Parathyroid adenoma (tissue), 2 donors: Measurements from ENCODE around the gene DTHD1.

ENCODE experiments used
- H2AFZ ChIP-seq: fragments of 300-600 bp; sonication (generic); one replicate; pipeline ENCODE4 v1.7.0; 2017; ENCODE audit warnings: antibody characterized with exemption, mild to moderate bottlenecking
- H3K27ac ChIP-seq: fragments of 300-600 bp; sonication (generic); one replicate; pipeline ENCODE4 v1.7.0; 2017
- H3K27me3 ChIP-seq: fragments of 300-600 bp; sonication (generic); one replicate; pipeline ENCODE4 v1.7.0; 2017; ENCODE audit warnings: low read length; ENCODE audit not compliant: control insufficient read depth, insufficient read depth
- H3K36me3 ChIP-seq: fragments of 300-600 bp; sonication (generic); one replicate; pipeline ENCODE4 v1.7.0; 2017; ENCODE audit warnings: low read length; ENCODE audit not compliant: control insufficient read depth, insufficient read depth
- H3K4me1 ChIP-seq: fragments of 300-600 bp; sonication (generic); one replicate; pipeline ENCODE4 v1.7.0; 2017; ENCODE audit warnings: control low read depth
- H3K4me2 ChIP-seq: fragments of 300-600 bp; sonication (generic); one replicate; pipeline ENCODE4 v1.7.0; 2017; ENCODE audit warnings: low read length
- H3K4me3 ChIP-seq: fragments of 300-600 bp; sonication (generic); one replicate; pipeline ENCODE4 v1.7.0; 2017; ENCODE audit warnings: low read depth, low read length
- H3K79me2 ChIP-seq: fragments of 300-600 bp; sonication (generic); one replicate; pipeline ENCODE4 v1.7.0; 2017; ENCODE audit warnings: control low read depth
- H3K9ac ChIP-seq: fragments of 300-600 bp; sonication (generic); one replicate; pipeline ENCODE4 v1.7.0; 2017; ENCODE audit warnings: mild to moderate bottlenecking
- H3K9me3 ChIP-seq: fragments of 300-600 bp; sonication (generic); one replicate; pipeline ENCODE4 v1.7.0; 2017; ENCODE audit warnings: low read length; ENCODE audit not compliant: control insufficient read depth
- TF ChIP-seq, protein P1 (sequence below): fragments of 300-600 bp; sonication (generic); IDR thresholded peaks from one replicate; pipeline ENCODE4 v1.7.0; 2017; ENCODE audit warnings: antibody characterized with exemption, mild to moderate bottlenecking
- donor health status: primary hyperparathyroidism.

The DTHD1 gene

DNA sequence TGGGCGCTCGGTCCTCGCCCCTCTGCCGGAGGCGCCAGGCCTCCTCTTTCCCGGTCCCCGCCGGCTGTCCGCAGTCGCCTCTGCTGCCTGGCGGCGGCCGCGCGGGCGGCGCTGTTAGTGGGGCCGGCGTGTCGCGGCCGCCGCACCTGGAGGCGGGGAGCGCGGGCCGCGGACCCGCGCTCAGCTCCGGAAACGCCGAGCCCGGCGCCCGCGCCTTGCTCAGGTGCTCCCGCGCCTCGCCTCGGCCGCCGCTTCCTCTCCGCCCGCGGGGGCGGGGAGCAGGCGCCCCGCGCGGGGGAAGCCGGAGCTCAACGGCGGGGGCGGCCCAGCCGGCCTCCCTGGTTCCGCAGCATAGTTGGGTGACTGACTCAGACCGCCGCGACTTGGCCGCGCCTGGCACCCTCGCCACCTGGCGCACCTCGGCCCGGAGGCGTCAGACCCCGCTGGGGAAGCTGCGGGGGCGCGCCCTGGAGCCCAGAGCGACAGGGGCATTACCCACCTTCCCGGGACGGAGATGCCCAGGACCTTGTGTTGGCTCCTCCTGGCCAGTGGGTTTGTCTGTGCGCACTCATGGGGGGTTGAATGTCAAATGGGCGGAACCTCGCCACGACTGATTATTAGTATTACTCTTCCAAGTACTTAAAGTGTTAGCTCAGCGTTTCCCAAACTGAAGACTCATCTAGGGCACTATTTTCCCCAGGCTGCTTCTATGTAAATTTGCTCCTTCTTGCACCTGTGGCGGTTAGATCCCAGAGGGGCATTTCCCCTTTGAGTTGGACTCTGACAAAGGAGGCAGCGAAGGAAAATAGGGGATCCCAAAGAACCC is 36.9 kb upstream of the DTHD1 start, which contains the start of gene ARAP2:
Gene ARAP2 (minus strand): TSS at position 258 of the 826 bp plus-strand sequence. CDS start 15,028 bp downstream, outside the sequence.
- Histone ChIP-seq H3K27me3 (no peaks in the 10 kb centered on the region), H3K36me3 (no peaks in the 10 kb centered on the region), H3K4me3 (peak within 1 kb of the TSS; percentile 78), H3K4me1 (no peaks in the 10 kb centered on the region), H3K27ac (peak within 1 kb of the TSS; percentile 81), H3K79me2 (no peaks in the 10 kb centered on the region), H3K4me2 (peak within 1 kb of the TSS; percentile 92), H2AFZ (peak within 1 kb of the TSS; percentile 91), H3K9me3 (no peaks in the 10 kb centered on the region), H3K9ac (peak within 1 kb of the TSS; percentile 46)
- TF ChIP-seq, protein P1, sequence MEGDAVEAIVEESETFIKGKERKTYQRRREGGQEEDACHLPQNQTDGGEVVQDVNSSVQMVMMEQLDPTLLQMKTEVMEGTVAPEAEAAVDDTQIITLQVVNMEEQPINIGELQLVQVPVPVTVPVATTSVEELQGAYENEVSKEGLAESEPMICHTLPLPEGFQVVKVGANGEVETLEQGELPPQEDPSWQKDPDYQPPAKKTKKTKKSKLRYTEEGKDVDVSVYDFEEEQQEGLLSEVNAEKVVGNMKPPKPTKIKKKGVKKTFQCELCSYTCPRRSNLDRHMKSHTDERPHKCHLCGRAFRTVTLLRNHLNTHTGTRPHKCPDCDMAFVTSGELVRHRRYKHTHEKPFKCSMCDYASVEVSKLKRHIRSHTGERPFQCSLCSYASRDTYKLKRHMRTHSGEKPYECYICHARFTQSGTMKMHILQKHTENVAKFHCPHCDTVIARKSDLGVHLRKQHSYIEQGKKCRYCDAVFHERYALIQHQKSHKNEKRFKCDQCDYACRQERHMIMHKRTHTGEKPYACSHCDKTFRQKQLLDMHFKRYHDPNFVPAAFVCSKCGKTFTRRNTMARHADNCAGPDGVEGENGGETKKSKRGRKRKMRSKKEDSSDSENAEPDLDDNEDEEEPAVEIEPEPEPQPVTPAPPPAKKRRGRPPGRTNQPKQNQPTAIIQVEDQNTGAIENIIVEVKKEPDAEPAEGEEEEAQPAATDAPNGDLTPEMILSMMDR: no peak

DNA sequence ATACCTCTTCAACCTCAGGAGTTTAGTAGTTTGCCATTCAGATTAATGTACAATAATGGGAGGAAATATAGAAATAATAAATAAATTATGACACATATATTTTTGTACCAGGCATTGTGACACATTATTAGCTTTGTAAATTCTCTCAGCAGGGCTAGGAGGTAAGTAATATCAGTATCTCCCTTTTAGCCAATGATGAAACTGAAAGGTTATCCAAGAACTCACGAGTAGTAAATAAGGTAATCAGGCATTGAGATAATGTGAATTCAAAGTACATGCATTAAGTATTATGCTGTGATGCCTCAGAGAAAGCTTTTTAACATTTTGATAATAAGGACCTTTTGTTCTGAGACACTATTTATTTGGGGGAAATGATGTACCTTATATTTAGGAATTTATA is 31.8 kb upstream of the DTHD1 start:
- Histone ChIP-seq H3K27me3 (no peaks in the 10 kb centered on the region), H3K4me2 (no peak overlapping the region), H3K79me2 (no peaks in the 10 kb centered on the region), H3K9ac (no peak overlapping the region), H3K4me1 (no peaks in the 10 kb centered on the region), H2AFZ (no peak overlapping the region), H3K36me3 (no peaks in the 10 kb centered on the region), H3K27ac (no peak overlapping the region), H3K4me3 (no peak overlapping the region), H3K9me3 (no peaks in the 10 kb centered on the region)
- TF ChIP-seq, protein P1: no peak

DNA sequence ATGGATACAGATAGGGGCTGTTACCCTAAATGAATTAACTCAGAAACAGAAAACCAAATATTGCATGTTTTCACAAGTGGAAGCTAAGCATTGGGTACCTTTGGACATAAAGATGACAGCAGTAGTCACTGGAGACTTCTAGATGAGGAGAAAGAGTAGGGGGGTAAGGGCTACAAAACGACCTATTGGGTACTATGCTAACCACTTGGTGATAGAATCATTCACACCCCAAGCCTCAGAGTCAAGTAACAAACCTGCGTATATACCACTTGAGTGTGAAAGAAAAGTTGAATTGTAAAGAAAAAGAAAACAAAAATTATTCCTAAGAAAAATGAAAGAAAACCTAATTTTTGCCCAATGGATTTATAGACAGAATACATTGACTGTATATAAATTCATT is 29.4 kb upstream of the DTHD1 start:
- H3K9ac ChIP-seq: no peak overlapping the region
- no peak overlapping the region for H3K4me2 ChIP-seq
- no peak overlapping the region for H3K4me3 ChIP-seq
- H3K27me3 ChIP-seq: no peaks in the 10 kb centered on the region
- TF ChIP-seq, protein P1: no peak
- H2AFZ ChIP-seq: no peak overlapping the region
- H3K9me3 ChIP-seq: no peaks in the 10 kb centered on the region
- H3K36me3 ChIP-seq: no peaks in the 10 kb centered on the region
- H3K4me1 ChIP-seq: no peaks in the 10 kb centered on the region
- no peak overlapping the region for H3K27ac ChIP-seq
- H3K79me2 ChIP-seq: no peaks in the 10 kb centered on the region

DNA sequence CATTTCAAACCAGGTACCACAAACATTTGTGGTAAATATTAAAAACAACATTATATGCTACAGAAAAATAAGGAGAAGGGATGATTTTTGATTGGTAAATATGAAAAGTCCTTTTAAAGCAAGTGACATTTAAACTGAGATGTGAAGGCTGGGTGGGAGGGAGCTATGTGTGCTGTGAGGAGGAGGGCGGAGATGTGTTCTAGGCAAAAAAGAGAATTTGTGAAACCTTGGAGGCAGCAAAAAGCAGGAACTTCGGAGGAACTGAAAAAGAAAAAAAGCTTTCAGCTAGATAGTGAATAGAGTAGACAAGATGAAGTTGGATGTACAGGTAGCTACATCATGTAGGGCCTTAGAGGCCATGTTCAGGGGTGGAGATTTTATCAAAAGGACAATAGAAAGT is 27.0 kb upstream of the DTHD1 start:
- no peak overlapping the region for H3K4me3 ChIP-seq
- no peak overlapping the region for H3K27ac ChIP-seq
- H3K4me1 ChIP-seq: no peaks in the 10 kb centered on the region
- no peaks in the 10 kb centered on the region for H3K36me3 ChIP-seq
- no peaks in the 10 kb centered on the region for H3K9me3 ChIP-seq
- no peak overlapping the region for H2AFZ ChIP-seq
- no peak overlapping the region for H3K4me2 ChIP-seq
- no peak overlapping the region for H3K9ac ChIP-seq
- no peaks in the 10 kb centered on the region for H3K27me3 ChIP-seq
- no peaks in the 10 kb centered on the region for H3K79me2 ChIP-seq
- TF ChIP-seq, protein P1: no peak

DNA sequence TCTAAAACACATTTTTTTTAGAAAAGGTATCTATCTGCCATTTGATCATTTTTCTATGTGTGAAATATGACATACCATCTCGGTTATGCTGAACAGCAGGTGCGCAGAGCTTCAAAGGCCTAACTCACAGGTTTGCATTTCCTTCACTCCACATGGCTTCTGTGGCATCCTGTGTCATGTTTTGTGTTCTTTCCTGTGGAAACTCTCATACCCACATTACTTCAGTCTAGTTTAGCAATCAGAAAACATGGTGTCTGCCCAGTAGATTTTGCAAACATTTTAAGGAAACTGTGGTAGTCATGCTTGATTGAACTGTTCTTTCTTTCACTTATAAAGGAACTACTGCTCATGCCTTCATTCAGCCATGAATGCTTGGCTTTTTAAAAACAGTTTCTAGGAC is 25.8 kb upstream of the DTHD1 start:
- Histone ChIP-seq H3K27me3 (no peaks in the 10 kb centered on the region), H3K4me1 (no peaks in the 10 kb centered on the region), H3K9ac (no peak overlapping the region), H3K36me3 (no peaks in the 10 kb centered on the region), H3K4me3 (no peak overlapping the region), H2AFZ (peak overlapping the region; percentile 34), H3K79me2 (no peaks in the 10 kb centered on the region), H3K27ac (no peak overlapping the region), H3K4me2 (no peak overlapping the region), H3K9me3 (no peaks in the 10 kb centered on the region)
- TF ChIP-seq, protein P1: no peak
